ENCODE results near the gene DAZAP1. TPM values are rescaled to one million over a fixed set of nuclear protein-coding genes. Genes with fewer than 3 reads are reported as not detected.
"Not testable (repeated sequence)": the region's sequence is repeated elsewhere in the genome, so short reads cannot be mapped to it uniquely, and the experiment has no call there.

Gene DAZAP1
- total RNA-seq, 2 experiments from 2014 or later = 235 to 241 TPM

DNA sequence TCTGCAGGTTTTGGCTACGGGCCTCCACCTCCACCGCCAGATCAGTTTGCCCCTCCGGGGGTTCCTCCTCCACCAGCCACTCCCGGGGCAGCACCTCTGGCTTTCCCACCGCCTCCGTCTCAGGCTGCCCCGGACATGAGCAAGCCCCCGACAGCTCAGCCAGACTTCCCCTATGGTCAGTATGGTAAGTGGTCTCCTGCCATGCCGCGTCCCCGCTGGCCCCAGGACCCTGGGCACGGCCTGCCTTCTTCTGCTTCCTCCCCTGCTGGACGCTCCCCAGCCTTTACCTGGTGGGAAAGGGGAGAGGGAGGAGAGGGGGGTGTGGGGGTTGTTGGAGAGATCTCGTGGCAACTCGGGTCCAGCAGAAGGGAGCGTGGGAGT is 25.1 kb downstream of the DAZAP1 start:
- POLR2A ChIA-PET = interaction anchor here (0.7 kb wide), 1 partner anchor 23 kb away, joined by 3 read pairs; no protein-coding TSS in a partner anchor
- no peaks in the 10 kb centered on the region for H3K9me3 Mint-ChIP-seq
- H3K36me3 Mint-ChIP-seq (ENCODE audit: low read depth) = peaks cover 14% of the 10 kb centered on the region
- CTCF ChIA-PET = interaction anchor here (1.3 kb wide), 1 partner anchor 11 kb away, joined by 4 read pairs; no protein-coding TSS in a partner anchor
- no peak overlapping the region for H3K27ac Mint-ChIP-seq
- no peak for DNase-seq
- no peaks in the 10 kb centered on the region for H3K4me1 Mint-ChIP-seq
- H3K4me3 Mint-ChIP-seq = no peak overlapping the region
- H3K27me3 Mint-ChIP-seq = no peaks in the 10 kb centered on the region

DNA sequence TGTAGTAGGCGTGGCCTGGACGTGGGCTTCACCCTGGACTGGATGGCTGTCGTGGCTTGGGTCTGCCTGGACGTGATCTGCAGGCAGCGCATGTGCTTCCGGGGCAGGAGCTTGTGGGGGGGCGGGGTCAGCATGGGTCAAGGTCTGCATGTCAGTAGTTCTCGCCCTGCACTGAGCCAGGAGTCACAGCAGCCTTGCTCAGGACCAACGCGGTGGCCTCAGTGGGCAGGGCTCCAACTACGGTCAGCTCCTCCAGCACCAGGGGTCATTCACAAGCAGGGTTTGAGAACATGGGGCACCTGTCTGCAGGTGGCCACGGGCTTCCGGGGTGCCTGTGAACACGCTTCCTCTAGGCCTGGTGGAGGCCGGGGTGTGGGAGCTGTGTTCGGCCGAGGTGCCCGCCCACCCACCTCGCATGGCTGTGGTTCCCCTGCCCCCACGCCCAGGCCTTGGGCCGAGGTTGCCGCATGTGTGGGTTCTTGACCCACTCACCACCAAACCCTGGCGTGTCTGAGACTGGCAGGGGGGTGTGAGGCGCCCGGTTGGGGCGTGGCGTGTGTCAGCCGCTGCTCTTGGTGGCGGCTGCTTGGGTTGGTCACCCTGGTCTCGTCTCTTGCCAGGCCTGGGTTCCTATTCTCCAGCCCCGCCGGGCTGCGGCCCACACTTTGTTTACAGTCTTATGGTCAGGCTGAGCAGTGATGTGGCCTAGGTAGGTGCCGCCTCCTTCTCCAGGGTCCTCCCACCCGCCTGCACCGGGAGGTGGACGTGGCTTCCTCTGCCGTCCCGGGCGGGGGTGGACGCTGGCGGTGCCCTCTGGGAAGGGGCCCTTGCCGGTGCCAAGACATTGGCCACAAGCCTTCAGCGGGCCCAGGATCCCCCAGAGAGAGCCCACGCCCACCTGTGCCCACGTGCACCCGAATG is 26.0 kb downstream of the DAZAP1 start:
- ChIA-PET CTCF (interaction anchor here (1.3 kb wide), 2 partner anchors 11 to 12 kb away, joined by 3 to 4 read pairs; no protein-coding TSS in a partner anchor), POLR2A (interaction anchor here (0.7 kb wide), 1 partner anchor 24 kb away, joined by 3 read pairs; no protein-coding TSS in a partner anchor)
- Mint-ChIP-seq H3K4me1 (peaks cover 8% of the 10 kb centered on the region), H3K9me3 (no peaks in the 10 kb centered on the region), H3K27me3 (no peaks in the 10 kb centered on the region), H3K27ac (no peak overlapping the region), H3K4me3 (no peak overlapping the region), H3K36me3 (ENCODE audit: low read depth) (peaks cover 14% of the 10 kb centered on the region)
- no peak for DNase-seq

DNA sequence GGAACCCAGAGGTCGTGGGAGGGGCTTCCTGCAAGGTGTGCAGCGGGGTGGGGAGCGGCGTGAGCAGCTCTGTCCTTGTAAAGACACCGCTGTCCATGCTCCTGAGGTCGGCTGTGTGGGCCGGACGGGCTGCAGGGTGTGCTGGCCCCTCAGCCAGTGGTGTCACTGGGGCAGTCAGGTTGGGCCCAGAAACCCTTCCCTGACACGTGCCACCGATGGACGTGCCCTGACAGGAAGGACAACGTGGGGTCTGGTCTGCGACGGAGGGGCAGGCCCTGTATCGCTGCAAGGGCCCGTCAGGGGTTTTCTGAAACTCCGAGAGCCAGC is 26.6 kb downstream of the DAZAP1 start:
- CTCF ChIA-PET = interaction anchor here (1.3 kb wide), 1 partner anchor 11 kb away, joined by 3 read pairs; no protein-coding TSS in a partner anchor

DNA sequence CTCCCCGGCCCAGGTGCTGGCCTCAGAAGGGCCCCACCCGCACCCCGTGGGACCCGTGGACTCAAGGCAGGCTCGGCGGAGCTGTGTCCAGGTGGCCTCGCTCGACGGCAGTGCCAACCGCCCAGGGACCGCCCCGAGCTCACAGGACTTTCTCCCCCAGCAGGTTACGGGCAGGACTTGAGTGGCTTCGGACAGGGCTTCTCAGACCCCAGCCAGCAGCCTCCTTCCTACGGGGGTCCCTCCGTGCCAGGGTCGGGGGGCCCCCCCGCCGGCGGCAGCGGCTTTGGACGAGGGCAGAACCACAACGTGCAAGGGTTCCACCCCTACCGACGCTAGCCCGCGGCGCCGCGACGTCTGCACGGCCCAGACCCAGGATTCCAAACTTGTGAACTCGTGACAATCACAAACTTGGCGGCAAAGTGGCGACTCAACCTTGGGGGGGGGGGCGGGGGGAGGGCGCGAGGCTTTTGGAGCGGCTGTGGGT is 27.2 kb downstream of the DAZAP1 start:
- POLR2A ChIA-PET = no interaction called here
- Mint-ChIP-seq H3K4me3 (no peak overlapping the region), H3K9me3 (no peaks in the 10 kb centered on the region)

More for the DNA sequence above, 26.6 kb downstream of the DAZAP1 start:
- H3K4me1 Mint-ChIP-seq = peaks cover 8% of the 10 kb centered on the region
- no peak overlapping the region for H3K27ac Mint-ChIP-seq
- no peak for DNase-seq
- H3K27me3 Mint-ChIP-seq = no peaks in the 10 kb centered on the region
- POLR2A ChIA-PET = no interaction called here
- H3K4me3 Mint-ChIP-seq = no peak overlapping the region
- peaks cover 14% of the 10 kb centered on the region for H3K36me3 Mint-ChIP-seq (ENCODE audit: low read depth)
- H3K9me3 Mint-ChIP-seq = no peaks in the 10 kb centered on the region

DNA sequence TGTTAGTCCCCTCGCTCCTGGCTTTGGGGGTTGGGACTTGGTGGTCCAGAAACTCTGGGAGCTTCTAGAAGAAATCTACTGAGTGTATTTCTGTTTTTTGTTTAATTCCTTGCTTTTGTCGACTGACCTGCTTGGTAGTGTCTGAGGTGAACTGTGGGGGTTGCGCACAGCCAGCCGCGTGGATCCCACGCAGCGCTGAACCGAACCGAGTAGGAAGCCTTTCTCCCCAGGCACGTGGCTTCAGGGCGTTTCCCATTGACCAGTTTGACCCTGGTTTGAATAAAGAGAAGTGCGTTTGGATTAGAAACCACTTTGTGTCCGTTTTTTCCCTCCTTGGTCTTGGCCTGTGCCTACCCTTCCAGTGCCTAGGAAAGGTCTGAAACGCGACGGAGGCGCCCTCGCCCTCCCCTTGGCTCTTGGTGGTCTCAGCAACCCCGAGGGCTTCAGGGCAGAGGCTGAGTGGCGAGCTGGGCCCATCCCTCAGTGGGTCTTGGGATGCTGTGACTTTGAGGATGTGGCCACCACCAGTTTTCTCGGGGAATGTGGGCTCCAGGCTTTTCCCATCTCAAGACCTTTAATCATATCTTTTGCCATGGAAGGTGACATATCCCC is 28.1 kb downstream of the DAZAP1 start:
- ChIA-PET CTCF (interaction anchor here (1.5 kb wide), 1 partner anchor 63 kb away, joined by 4 read pairs; no protein-coding TSS in a partner anchor), POLR2A (no interaction called here)
- Mint-ChIP-seq H3K27ac (no peak overlapping the region), H3K4me1 (peaks cover 20% of the 10 kb centered on the region), H3K36me3 (ENCODE audit: low read depth) (peaks cover 23% of the 10 kb centered on the region), H3K4me3 (no peak overlapping the region), H3K9me3 (no peaks in the 10 kb centered on the region), H3K27me3 (no peaks in the 10 kb centered on the region)
- DNase-seq = no peak

More for the DNA sequence above, 27.2 kb downstream of the DAZAP1 start:
- Mint-ChIP-seq H3K27me3 (no peaks in the 10 kb centered on the region), H3K27ac (no peak overlapping the region), H3K36me3 (ENCODE audit: low read depth) (peaks cover 19% of the 10 kb centered on the region), H3K4me1 (peaks cover 11% of the 10 kb centered on the region)
- DNase-seq = no peak
- CTCF ChIA-PET = interaction anchor here (1.3 kb wide), 1 partner anchor 10 kb away, joined by 3 read pairs; no protein-coding TSS in a partner anchor

DNA sequence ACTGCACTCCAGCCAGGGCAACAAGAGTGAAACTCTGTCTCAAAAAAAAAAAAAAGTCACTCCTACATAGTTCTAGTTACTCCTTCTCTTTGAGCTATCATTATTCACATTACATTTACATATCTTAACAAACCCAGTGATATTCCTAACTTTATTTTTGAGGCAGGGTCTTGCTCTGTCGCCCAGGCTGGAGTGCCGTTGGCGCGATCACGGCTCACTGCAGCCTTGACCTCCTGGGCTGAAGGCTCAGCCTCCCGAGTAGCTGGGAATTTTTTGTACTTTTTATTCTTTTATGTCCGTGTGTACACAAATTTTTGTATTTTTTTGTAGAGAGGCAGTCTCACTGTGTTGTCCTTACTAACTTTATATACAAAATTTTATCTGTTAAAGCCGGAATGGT is 30.2 kb downstream of the DAZAP1 start:
- Mint-ChIP-seq H3K9me3 (no peaks in the 10 kb centered on the region), H3K27me3 (no peaks in the 10 kb centered on the region), H3K4me1 (peaks cover 34% of the 10 kb centered on the region), H3K4me3 (peak overlapping the region; percentile 97), H3K27ac (peak overlapping the region; percentile 36), H3K36me3 (ENCODE audit: low read depth) (peaks cover 39% of the 10 kb centered on the region)
- no peak for DNase-seq
- CTCF ChIA-PET = interaction anchor here (0.6 to 0.9 kb wide), 5 partner anchors 10 to 884 kb away, joined by 3 to 4 read pairs (median 3); no protein-coding TSS in a partner anchor
- POLR2A ChIA-PET = interaction anchor here (0.7 kb wide), 1 partner anchor 29 kb away, joined by 3 read pairs; no protein-coding TSS in a partner anchor

DNA sequence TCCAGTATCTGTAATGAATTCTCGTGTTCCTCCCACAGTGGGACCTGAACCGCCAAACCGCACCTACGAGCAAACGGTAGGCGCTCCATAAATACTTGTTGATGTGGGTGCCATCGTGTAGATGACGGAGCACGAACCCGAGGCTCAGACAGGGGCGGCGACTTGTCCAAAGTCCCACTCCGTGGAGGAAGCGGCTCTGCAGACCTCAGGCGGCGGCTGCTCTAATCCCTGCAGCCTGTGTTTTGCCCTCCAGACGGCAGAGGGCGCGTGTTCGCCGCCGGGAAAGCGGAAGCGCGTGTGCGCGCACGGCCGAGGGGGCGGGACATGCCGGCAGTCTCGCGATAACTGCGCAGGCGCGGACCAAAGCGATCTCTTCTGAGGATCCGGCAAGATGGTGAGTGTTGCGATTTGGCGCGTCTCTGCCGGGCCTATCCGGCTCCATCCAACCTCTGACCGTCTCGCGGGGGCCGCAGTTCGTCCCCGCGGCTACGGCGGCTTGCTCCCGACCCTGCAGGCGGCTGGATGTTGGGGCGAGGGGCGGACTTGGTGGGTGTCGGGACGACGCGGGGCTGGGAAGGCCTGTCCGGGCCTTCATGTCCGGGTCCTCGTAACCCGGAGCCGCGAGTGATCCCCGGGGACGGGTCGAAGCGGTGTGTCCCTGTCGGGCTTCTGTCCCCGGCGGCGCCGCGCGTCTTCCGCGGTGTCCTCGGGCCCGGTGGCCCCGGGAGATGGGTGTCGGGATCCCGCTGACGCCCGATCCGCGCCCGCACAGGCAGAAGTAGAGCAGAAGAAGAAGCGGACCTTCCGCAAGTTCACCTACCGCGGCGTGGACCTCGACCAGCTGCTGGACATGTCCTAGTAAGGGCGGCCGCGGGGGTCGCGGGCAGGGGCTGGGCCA is 30.9 kb downstream of the DAZAP1 start, which contains the start of gene RPS15:
TSS of gene RPS15 (plus strand) at position 362 of the 898 bp plus-strand sequence. CDS start at position 392, 30 bp downstream.
- peaks cover 39% of the 10 kb centered on the region for H3K36me3 Mint-ChIP-seq (ENCODE audit: low read depth)
- ChIA-PET POLR2A (interaction anchor here (0.7 kb wide), 1 partner anchor 30 kb away, joined by 3 read pairs; no protein-coding TSS in a partner anchor), CTCF (interaction anchor here (0.8 to 0.9 kb wide), 4 partner anchors 11 to 154 kb away, joined by 3 to 4 read pairs (median 4); no protein-coding TSS in a partner anchor)

DNA sequence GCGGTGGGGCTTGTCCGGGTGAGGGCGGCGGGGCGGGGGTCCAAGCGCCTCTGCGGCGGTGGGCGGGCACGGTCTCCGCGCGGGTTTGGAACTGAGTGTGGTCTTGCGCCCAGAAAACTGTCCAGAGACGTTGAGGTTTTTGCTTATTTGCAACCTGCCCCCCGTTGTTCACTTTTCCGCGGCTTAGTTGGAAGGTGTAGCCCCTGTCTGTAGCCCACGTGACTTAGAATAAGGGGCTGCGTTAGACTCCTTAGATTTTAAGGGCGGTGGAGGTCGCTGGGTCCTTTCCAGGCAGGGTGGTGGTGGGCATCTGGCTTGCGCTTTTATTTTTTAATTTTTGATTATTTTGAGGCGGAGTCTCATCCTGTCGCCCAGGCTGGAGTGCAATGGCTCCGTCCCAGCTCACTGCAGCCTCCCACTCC is 31.6 kb downstream of the DAZAP1 start:
- H3K27me3 Mint-ChIP-seq = no peaks in the 10 kb centered on the region
- DNase-seq = no peak
- H3K27ac Mint-ChIP-seq = peak overlapping the region; percentile 100
- no peaks in the 10 kb centered on the region for H3K9me3 Mint-ChIP-seq
- peaks cover 34% of the 10 kb centered on the region for H3K4me1 Mint-ChIP-seq
- peak overlapping the region; percentile 97 for H3K4me3 Mint-ChIP-seq
- peaks cover 39% of the 10 kb centered on the region for H3K36me3 Mint-ChIP-seq (ENCODE audit: low read depth)
- ChIA-PET POLR2A (no interaction called here), CTCF (no interaction called here)

More for the DNA sequence above, 30.9 kb downstream of the DAZAP1 start, which contains the start of gene RPS15:
- Mint-ChIP-seq H3K27ac (peak within 1 kb of the TSS; percentile 100), H3K9me3 (no peaks in the 10 kb centered on the region), H3K4me1 (peaks cover 34% of the 10 kb centered on the region), H3K27me3 (no peaks in the 10 kb centered on the region), H3K4me3 (peak within 1 kb of the TSS; percentile 97)
- peak; percentile 94 for DNase-seq

DNA sequence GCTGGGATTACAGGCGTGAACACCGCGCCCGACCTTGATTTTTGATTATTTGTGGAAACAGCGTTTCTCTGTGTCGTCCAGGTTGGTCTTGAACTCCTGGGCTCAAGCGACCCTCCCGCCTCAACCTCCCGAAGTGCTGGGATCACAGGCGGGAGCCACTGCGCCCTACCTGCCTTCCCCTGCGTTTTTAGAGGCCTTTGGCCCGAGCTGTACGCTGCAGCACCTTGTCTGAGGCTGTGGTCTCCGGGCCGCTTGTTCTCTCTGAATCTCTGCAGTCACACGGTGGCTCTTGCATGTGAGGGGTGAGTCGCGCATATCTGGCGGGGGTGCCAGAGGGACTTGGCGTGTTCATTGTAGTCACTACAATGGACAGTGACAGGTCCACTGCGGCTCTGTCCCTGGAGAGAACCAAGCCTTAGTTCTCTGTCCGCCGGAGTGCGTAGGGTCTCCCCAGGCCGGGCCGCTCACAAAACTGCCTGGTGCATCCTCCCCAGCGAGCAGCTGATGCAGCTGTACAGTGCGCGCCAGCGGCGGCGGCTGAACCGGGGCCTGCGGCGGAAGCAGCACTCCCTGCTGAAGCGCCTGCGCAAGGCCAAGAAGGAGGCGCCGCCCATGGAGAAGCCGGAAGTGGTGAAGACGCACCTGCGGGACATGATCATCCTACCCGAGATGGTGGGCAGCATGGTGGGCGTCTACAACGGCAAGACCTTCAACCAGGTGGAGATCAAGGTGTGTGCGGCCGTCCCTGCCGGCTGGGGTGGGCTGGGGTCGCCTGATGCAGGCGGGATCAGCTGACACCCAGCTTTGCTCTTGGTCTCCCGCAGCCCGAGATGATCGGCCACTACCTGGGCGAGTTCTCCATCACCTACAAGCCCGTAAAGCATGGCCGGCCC is 32.4 kb downstream of the DAZAP1 start:
- H3K27me3 Mint-ChIP-seq, H3K9me3 Mint-ChIP-seq, POLR2A ChIA-PET, DNase-seq: not testable (repeated sequence)
- peak overlapping the region; percentile 100 for H3K27ac Mint-ChIP-seq
- CTCF ChIA-PET = interaction anchor here (1.5 kb wide), 1 partner anchor 23 kb away, joined by 4 read pairs; no protein-coding TSS in a partner anchor
- H3K4me1 Mint-ChIP-seq = peaks cover 40% of the 10 kb centered on the region
- peaks cover 39% of the 10 kb centered on the region for H3K36me3 Mint-ChIP-seq (ENCODE audit: low read depth)
- peak overlapping the region; percentile 97 for H3K4me3 Mint-ChIP-seq

DNA sequence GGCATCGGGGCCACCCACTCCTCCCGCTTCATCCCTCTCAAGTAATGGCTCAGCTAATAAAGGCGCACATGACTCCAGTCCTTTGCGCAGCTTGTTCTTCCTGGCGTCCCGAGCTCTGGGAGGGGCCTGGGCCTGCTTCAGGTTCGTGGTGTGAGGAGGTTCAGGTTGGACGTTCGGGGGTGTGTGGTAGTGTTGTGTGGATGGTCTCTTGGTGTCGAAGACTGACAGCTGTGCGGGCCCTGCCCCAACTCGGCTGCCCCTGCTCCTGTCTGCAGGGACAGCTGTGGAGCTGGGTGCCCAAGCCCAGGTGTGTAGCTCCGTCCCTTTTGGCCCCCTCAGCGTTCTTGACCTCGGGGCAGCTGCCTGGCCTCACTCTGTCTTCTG is 33.0 kb downstream of the DAZAP1 start:
- Mint-ChIP-seq H3K27ac (peak overlapping the region; percentile 74), H3K36me3 (ENCODE audit: low read depth) (peaks cover 36% of the 10 kb centered on the region), H3K4me3 (peak overlapping the region; percentile 97), H3K4me1 (peaks cover 45% of the 10 kb centered on the region), H3K9me3 (no peaks in the 10 kb centered on the region), H3K27me3 (peaks cover 2% of the 10 kb centered on the region)
- ChIA-PET CTCF (interaction anchor here (1.5 kb wide), 1 partner anchor 24 kb away, joined by 4 read pairs; no protein-coding TSS in a partner anchor), POLR2A (no interaction called here)
- DNase-seq = no peak

DNA sequence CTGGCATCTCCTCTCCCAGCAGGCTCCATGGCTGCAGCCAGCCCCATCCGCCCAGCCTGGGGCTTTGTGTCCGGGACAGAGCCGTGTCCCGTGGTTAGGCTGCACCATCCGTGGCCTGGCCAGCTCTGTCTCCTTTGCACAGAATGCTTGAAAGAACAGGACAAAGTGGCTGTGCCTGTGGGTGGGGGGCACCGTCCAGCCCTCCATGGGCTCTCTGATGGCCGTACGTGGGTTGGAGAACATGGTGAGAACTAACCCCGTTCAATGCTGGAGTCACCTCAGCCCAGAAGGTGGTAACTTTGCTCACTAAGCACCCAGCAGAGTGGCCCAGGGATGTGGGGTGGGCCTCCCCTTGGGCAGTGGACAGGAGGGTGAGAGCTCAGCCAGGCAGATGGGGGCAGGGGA is 33.6 kb downstream of the DAZAP1 start:
- POLR2A ChIA-PET = no interaction called here
- no peak overlapping the region for H3K27ac Mint-ChIP-seq
- H3K9me3 Mint-ChIP-seq = no peaks in the 10 kb centered on the region
- peaks cover 3% of the 10 kb centered on the region for H3K27me3 Mint-ChIP-seq
- peaks cover 36% of the 10 kb centered on the region for H3K36me3 Mint-ChIP-seq (ENCODE audit: low read depth)
- peaks cover 47% of the 10 kb centered on the region for H3K4me1 Mint-ChIP-seq
- H3K4me3 Mint-ChIP-seq = peak overlapping the region; percentile 97
- CTCF ChIA-PET = interaction anchor here (0.7 to 1.5 kb wide), 3 partner anchors 15 to 25 kb away, joined by 3 to 5 read pairs (median 4); no protein-coding TSS in a partner anchor
- DNase-seq = no peak

Measured in activated CD4-positive, alpha-beta T cell treated with anti-CD3 and anti-CD28 coated beads, Interleukin-2, amount 10 ng/mL, durations not matched to agents 7 days and 5 days (primary cell).